HepG2 (cell line): ENCODE data around the gene FAM118A. TPM values are rescaled to one million over a fixed set of nuclear protein-coding genes. Genes with fewer than 3 reads are reported as not detected.

ENCODE experiments used
- HNRNPLL ChIP-seq: fragments of 200-400 bp; formaldehyde crosslinking; IDR thresholded peaks from 2 replicates; pipeline ENCODE4 v1.6.1; 2017; ENCODE audit warnings: mild to moderate bottlenecking, low read depth, low read length; ENCODE audit not compliant: poor library complexity, severe bottlenecking
- HOXA3 ChIP-seq: sonication (generic); formaldehyde crosslinking; IDR thresholded peaks from 2 replicates; pipeline ENCODE4 v1.5.0; 2020; ENCODE audit warnings: missing genetic modification reagents
- HOXD1 ChIP-seq: sonication (generic); formaldehyde crosslinking; IDR thresholded peaks from 2 replicates; pipeline ENCODE4 v1.5.0; 2020; ENCODE audit warnings: missing genetic modification reagents
- IKZF1 ChIP-seq: fragments of 450-650 bp; IDR thresholded peaks from 2 replicates; pipeline ENCODE4 v1.7.1; 2016
- JUND ChIP-seq: sonication (generic); formaldehyde crosslinking; IDR thresholded peaks from 2 replicates; pipeline ENCODE4 v1.8.0; 2022; ENCODE audit warnings: mild to moderate bottlenecking, missing genetic modification reagents
- KDM5B ChIP-seq: sonication (generic); formaldehyde crosslinking; IDR thresholded peaks from 2 replicates; pipeline ENCODE4 v1.4.0; 2020; ENCODE audit warnings: missing genetic modification reagents, mild to moderate bottlenecking, borderline replicate concordance
- MEIS2 ChIP-seq: sonication (generic); formaldehyde crosslinking; IDR thresholded peaks from 2 replicates; pipeline ENCODE4 v1.9.0; 2021; ENCODE audit warnings: mild to moderate bottlenecking, missing genetic modification reagents
- PHF21A ChIP-seq: sonication (generic); formaldehyde crosslinking; IDR thresholded peaks from 2 replicates; pipeline ENCODE4 v1.5.0; 2020; ENCODE audit warnings: mild to moderate bottlenecking, missing genetic modification reagents
- RBM22 ChIP-seq: fragments of 200-400 bp; formaldehyde crosslinking; optimal IDR thresholded peaks from 2 replicates; pipeline ENCODE3; 2017; ENCODE audit warnings: mild to moderate bottlenecking, low read length, moderate library complexity
- SALL2 ChIP-seq: sonication (generic); formaldehyde crosslinking; IDR thresholded peaks from 2 replicates; pipeline ENCODE4 v1.8.1; 2023; ENCODE audit warnings: mild to moderate bottlenecking, missing genetic modification reagents, inconsistent platforms
- YEATS2 ChIP-seq: sonication (generic); formaldehyde crosslinking; IDR thresholded peaks from 2 replicates; pipeline ENCODE4 v1.4.0; 2020; ENCODE audit warnings: missing genetic modification reagents, borderline replicate concordance
- ZFP37 ChIP-seq: sonication (generic); formaldehyde crosslinking; IDR thresholded peaks from 2 replicates; pipeline ENCODE4 v1.4.0; 2020; ENCODE audit warnings: missing genetic modification reagents, borderline replicate concordance
- ZNF180 ChIP-seq: sonication (generic); formaldehyde crosslinking; IDR thresholded peaks from 2 replicates; pipeline ENCODE4 v1.4.0; 2020; ENCODE audit warnings: low read depth, missing genetic modification reagents, borderline replicate concordance
- ZNF329 ChIP-seq: sonication (generic); formaldehyde crosslinking; IDR thresholded peaks from 2 replicates; pipeline ENCODE4 v1.9.0; 2021; ENCODE audit warnings: low read depth, mild to moderate bottlenecking, missing genetic modification reagents
- ZNF333 ChIP-seq: sonication (generic); formaldehyde crosslinking; IDR thresholded peaks from 2 replicates; pipeline ENCODE4 v1.4.0; 2020; ENCODE audit warnings: mild to moderate bottlenecking, missing genetic modification reagents, borderline replicate concordance
- ZNF615 ChIP-seq: sonication (generic); formaldehyde crosslinking; IDR thresholded peaks from 2 replicates; pipeline ENCODE4 v1.5.0; 2020; ENCODE audit warnings: mild to moderate bottlenecking, missing genetic modification reagents, borderline replicate concordance
- ZNF644 ChIP-seq: IDR thresholded peaks from 2 replicates; pipeline ENCODE4 v1.6.1; 2016; ENCODE audit warnings: low read depth
- ZNF720 ChIP-seq: sonication (generic); formaldehyde crosslinking; IDR thresholded peaks from 2 replicates; pipeline ENCODE4 v1.4.0; 2020; ENCODE audit warnings: missing genetic modification reagents
- ZNF747 ChIP-seq: sonication (generic); formaldehyde crosslinking; IDR thresholded peaks from 2 replicates; pipeline ENCODE4 v1.8.1; 2023; ENCODE audit warnings: missing genetic modification reagents, mild to moderate bottlenecking, borderline replicate concordance
- ZNF792 ChIP-seq: IDR thresholded peaks from 2 replicates; pipeline ENCODE4 v1.6.1; 2016
- polyA plus RNA-seq, 8 experiments: library from polyadenylated mRNA; depleted of rRNA in 3 of 8; stranded (reverse) in 7 of 8; unstranded in 1 of 8; fragments of >200 nt; fragmentation: Illumina TruSeq in 4 of 8; extraction: Trizol in 4 of 8; gene quantifications; 2 replicates each; pipeline versions ENCODE4 v1.2.1 to v1.2.3, GENCODE V29; 2011 to 2016; ENCODE audit warnings: low read depth in 4 of 8, missing spikeins in 1 of 8, mixed read lengths in 1 of 8; ENCODE audit not compliant: insufficient read depth in 1 of 8
- total RNA-seq, 5 experiments: library from RNA; depleted of rRNA; stranded (reverse); fragments of >200 nt; fragmentation: Illumina TruSeq; extraction: Trizol; gene quantifications; 2 replicates each; pipeline ENCODE4 v1.2.3, GENCODE V29; 2016; ENCODE audit warnings: low read depth in 1 of 5
- TF ChIP-seq, protein P1 (sequence below): sonication (generic); formaldehyde crosslinking; IDR thresholded peaks from 2 replicates; pipeline ENCODE4 v1.8.1; 2022; ENCODE audit warnings: low read depth, mild to moderate bottlenecking, missing genetic modification reagents
- TF ChIP-seq, protein P2 (sequence below): sonication (generic); formaldehyde crosslinking; IDR thresholded peaks from 2 replicates; pipeline ENCODE4 v1.5.0; 2020; ENCODE audit warnings: missing genetic modification reagents

The FAM118A gene
- total and polyA plus RNA-seq, 2 of the 13 experiments (the other 11 are each of a cell fraction or from before 2014, with no cell fraction given), result 36.7 to 48.2 TPM

DNA sequence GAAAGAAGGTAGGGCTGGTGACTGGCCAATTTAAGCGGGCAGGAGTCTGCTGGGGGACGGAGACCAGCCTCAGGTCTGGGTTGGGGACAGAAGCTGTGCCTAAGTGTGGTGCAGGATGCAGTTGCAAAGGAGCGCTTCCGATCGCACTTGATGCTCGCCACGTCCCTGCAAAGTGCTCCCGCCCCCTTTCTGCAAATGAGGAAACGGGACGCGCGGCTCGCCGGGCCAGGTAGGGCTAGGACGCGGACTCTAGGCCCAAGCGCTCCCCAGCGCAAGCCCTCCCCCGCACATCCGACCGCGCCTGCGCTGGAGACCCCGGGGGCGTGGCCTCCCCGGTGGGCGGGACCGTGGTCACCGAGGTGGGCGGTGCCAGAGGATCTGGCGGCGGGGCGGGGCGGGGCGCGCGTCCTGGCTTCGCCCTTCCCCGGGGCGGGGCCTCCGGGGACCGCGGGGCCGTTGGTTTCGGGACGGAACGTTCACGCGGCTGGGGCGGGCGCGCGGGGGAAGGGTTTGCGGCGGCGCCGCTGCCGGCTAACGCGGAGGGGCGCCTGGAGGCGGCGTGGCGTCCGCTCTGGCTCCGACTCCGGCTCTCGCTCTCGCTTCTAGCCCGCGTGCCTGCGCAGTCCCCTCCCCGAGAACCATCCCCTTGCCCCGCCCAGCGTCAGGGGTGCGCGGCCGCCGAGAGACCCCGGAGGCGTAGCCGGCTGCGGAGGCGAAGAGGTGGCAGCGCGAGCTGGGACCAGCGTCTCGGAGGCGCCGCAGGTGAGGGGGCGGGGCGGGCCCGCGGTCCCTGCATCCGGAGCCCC lies at the start of gene FAM118A (continued):
- no peak for TF ChIP-seq RBM22
- TF ChIP-seq PHF21A, result peak; percentile 40; the same call in 1 of the 2 replicates
- TF ChIP-seq ZFP37 (CRISPR knock-in tag), result no peak; the same call in 1 of the 2 replicates
- TF ChIP-seq KDM5B, result peak; percentile 92; the same call in 1 of the 2 replicates
- peak; percentile 34; the same call in 1 of the 2 replicates for TF ChIP-seq ZNF329 (CRISPR knock-in tag)
- TF ChIP-seq ZNF792 (CRISPR knock-in tag), result peak; percentile 40; the same call in 1 of the 2 replicates
- TF ChIP-seq IKZF1, result no peak
- peak; percentile 76; the same call in 1 of the 2 replicates for TF ChIP-seq ZNF333 (CRISPR knock-in tag)
- peak; percentile 84 for TF ChIP-seq SALL2 (CRISPR knock-in tag)
- TF ChIP-seq ZNF720, result no peak
- TF ChIP-seq HOXD1 (CRISPR knock-in tag), result no peak
- TF ChIP-seq HNRNPLL, result peak; percentile 68
- TF ChIP-seq YEATS2 (CRISPR knock-in tag), result peak; percentile 38; the same call in 1 of the 2 replicates
- TF ChIP-seq ZNF180 (CRISPR knock-in tag), result 0 out of 2 replicates have a peak, but pooled peaks have one; percentile 32
- TF ChIP-seq MEIS2 (CRISPR knock-in tag), result peak; percentile 85
- TF ChIP-seq, protein P1, sequence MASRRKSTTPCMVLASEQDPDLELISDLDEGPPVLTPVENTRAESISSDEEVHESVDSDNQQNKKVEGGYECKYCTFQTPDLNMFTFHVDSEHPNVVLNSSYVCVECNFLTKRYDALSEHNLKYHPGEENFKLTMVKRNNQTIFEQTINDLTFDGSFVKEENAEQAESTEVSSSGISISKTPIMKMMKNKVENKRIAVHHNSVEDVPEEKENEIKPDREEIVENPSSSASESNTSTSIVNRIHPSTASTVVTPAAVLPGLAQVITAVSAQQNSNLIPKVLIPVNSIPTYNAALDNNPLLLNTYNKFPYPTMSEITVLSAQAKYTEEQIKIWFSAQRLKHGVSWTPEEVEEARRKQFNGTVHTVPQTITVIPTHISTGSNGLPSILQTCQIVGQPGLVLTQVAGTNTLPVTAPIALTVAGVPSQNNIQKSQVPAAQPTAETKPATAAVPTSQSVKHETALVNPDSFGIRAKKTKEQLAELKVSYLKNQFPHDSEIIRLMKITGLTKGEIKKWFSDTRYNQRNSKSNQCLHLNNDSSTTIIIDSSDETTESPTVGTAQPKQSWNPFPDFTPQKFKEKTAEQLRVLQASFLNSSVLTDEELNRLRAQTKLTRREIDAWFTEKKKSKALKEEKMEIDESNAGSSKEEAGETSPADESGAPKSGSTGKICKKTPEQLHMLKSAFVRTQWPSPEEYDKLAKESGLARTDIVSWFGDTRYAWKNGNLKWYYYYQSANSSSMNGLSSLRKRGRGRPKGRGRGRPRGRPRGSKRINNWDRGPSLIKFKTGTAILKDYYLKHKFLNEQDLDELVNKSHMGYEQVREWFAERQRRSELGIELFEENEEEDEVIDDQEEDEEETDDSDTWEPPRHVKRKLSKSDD, result 0 out of 2 replicates have a peak, but pooled peaks have one; percentile 16
- TF ChIP-seq ZNF644 (CRISPR knock-in tag), result no peak
- TF ChIP-seq, protein P2, sequence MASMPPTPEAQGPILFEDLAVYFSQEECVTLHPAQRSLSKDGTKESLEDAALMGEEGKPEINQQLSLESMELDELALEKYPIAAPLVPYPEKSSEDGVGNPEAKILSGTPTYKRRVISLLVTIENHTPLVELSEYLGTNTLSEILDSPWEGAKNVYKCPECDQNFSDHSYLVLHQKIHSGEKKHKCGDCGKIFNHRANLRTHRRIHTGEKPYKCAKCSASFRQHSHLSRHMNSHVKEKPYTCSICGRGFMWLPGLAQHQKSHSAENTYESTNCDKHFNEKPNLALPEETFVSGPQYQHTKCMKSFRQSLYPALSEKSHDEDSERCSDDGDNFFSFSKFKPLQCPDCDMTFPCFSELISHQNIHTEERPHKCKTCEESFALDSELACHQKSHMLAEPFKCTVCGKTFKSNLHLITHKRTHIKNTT (CRISPR knock-in tag), result no peak
- no peak for TF ChIP-seq JUND (CRISPR knock-in tag)
- peak; percentile 56; the same call in 1 of the 2 replicates for TF ChIP-seq ZNF747 (CRISPR knock-in tag)
- TF ChIP-seq HOXA3 (CRISPR knock-in tag), result peak; percentile 86
- TF ChIP-seq ZNF615, result no peak
